NCI-H187 (cell line): ENCODE measurements around the gene SIK1.
"Not testable (repeated sequence)": the region's sequence is repeated elsewhere in the genome, so short reads cannot be mapped to it uniquely, and the experiment has no call there.

Source experiments
- DNase-seq, 2 experiments: peaks; one replicate each; lab custom pipeline; 2025; lab: John Stamatoyannopoulos, UW

The SIK1 gene

GRCh38 chr21:43396788-43397438, 30.0 kb downstream of the SIK1 start:
- not testable (repeated sequence) for DNase-seq

- not testable (repeated sequence) for DNase-seq
Observed at GRCh38 chr21:43383351-43383750, 43.6 kb downstream of the SIK1 start.

GRCh38 chr21:43382902-43383301, 44.0 kb downstream of the SIK1 start:
- not testable (repeated sequence) for DNase-seq

GRCh38 chr21:43380852-43381533, 45.9 kb downstream of the SIK1 start:
- DNase-seq, result not testable (repeated sequence)

- DNase-seq, result not testable (repeated sequence)
Observed at GRCh38 chr21:43380337-43380736, 46.6 kb downstream of the SIK1 start.

GRCh38 chr21:43379626-43380122, 47.3 kb downstream of the SIK1 start:
- not testable (repeated sequence) for DNase-seq

- no peak for DNase-seq
Observed at GRCh38 chr21:43376478-43376882, 50.5 kb downstream of the SIK1 start.

- DNase-seq, result no peak
Observed at GRCh38 chr21:43375837-43376477, 51.0 kb downstream of the SIK1 start.

- no peak for DNase-seq
Observed at GRCh38 chr21:43375006-43375836, 51.7 kb downstream of the SIK1 start.

GRCh38 chr21:43374228-43374885, 52.6 kb downstream of the SIK1 start:
- no peak for DNase-seq

- DNase-seq, result no peak
Observed at GRCh38 chr21:43373362-43374227, 53.3 kb downstream of the SIK1 start.

GRCh38 chr21:43372663-43373361, 54.1 kb downstream of the SIK1 start:
- no peak for DNase-seq

- DNase-seq, result no peak
Observed at GRCh38 chr21:43371786-43372185, 55.1 kb downstream of the SIK1 start.

GRCh38 chr21:43370888-43371570, 55.9 kb downstream of the SIK1 start:
- DNase-seq, result no peak

- no peak for DNase-seq
Observed at GRCh38 chr21:43370091-43370658, 56.8 kb downstream of the SIK1 start.

- DNase-seq, result no peak
Observed at GRCh38 chr21:43369596-43370090, 57.3 kb downstream of the SIK1 start.

- peak in 1 of 2 experiments; percentile 15 for DNase-seq
Observed at GRCh38 chr21:43369124-43369523, 57.8 kb downstream of the SIK1 start.

GRCh38 chr21:43368685-43369084, 58.2 kb downstream of the SIK1 start:
- no peak for DNase-seq

GRCh38 chr21:43367859-43368258, 59.1 kb downstream of the SIK1 start:
- DNase-seq, result no peak
